IMR-90 (cell line): ENCODE data around the gene SSBP2. TPM values are rescaled to one million over a fixed set of nuclear protein-coding genes. Genes with fewer than 3 reads are reported as not detected.
A peak's percentile ranks its signal among the peaks of the same experiment; 100 is the strongest.

Experiments
- ATAC-seq: fragments of 200-7000 bp; cut with Tn5 transposase; 2 replicates; pipeline ENCODE4 v1.9.1; 2020; ENCODE audit warnings: low read depth, mild to moderate bottlenecking, moderate library complexity
- BruUV-seq: library from RNA; stranded (reverse); fragments of 400-500 nt; replicated peaks from 2 replicates; lab custom pipeline; 2021; lab: Mats Ljungman, UMichigan
- CTCF ChIA-PET: fragments of 300-600 bp; formaldehyde crosslinking; extraction: SDS; loops from one replicate; lab custom pipeline; 2021; ENCODE audit warnings: antibody characterized with exemption; lab: Yijun Ruan, JAX
- POLR2A ChIA-PET: fragments of 300-600 bp; sonication (Branson Sonifier 250); formaldehyde crosslinking; loops from one replicate; lab custom pipeline; 2022; ENCODE audit warnings: antibody characterized with exemption; ENCODE audit not compliant: unreplicated experiment; lab: Charles Lee
- DNase-seq: peaks from one replicate; pipeline ENCODE4 v3.0.0; 2013
- H2AFZ ChIP-seq: replicated peaks from 2 replicates; pipeline ENCODE3; 2013; ENCODE audit warnings: low read length, mild to moderate bottlenecking; ENCODE audit not compliant: poor library complexity
- H2AK5ac ChIP-seq: 2 replicates; pipeline ENCODE4 v1.6.1; 2013; ENCODE audit warnings: low read depth, low read length, inconsistent platforms
- H2AK9ac ChIP-seq: replicated peaks from 2 replicates; pipeline ENCODE3; 2013; ENCODE audit warnings: mild to moderate bottlenecking, low read depth, low read length, moderate library complexity; ENCODE audit not compliant: poor library complexity
- H2BK120ac ChIP-seq: 2 replicates; pipeline ENCODE4 v1.6.1; 2013; ENCODE audit warnings: low read depth, low read length, inconsistent platforms
- H2BK15ac ChIP-seq: 3 replicates; pipeline ENCODE4 v1.6.1; 2013; ENCODE audit warnings: low read depth, low read length, inconsistent platforms
- H2BK20ac ChIP-seq: 2 replicates; pipeline ENCODE4 v1.6.1; 2013; ENCODE audit warnings: low read depth, mild to moderate bottlenecking, inconsistent platforms, low read length, moderate library complexity
- H2BK5ac ChIP-seq: 2 replicates; pipeline ENCODE4 v1.6.1; 2013; ENCODE audit warnings: mild to moderate bottlenecking, low read depth, low read length, inconsistent platforms; ENCODE audit not compliant: poor library complexity, severe bottlenecking
- H3K14ac ChIP-seq: replicated peaks from 2 replicates; pipeline ENCODE4 v1.6.1; 2013; ENCODE audit warnings: low read depth, low read length, inconsistent platforms
- H3K18ac ChIP-seq: 2 replicates; pipeline ENCODE4 v1.6.1; 2013; ENCODE audit warnings: low read depth, low read length, control low read depth
- H3K23ac ChIP-seq: 2 replicates; pipeline ENCODE4 v1.6.1; 2013; ENCODE audit warnings: low read depth, low read length, inconsistent platforms
- H3K27ac ChIP-seq: 2 replicates; pipeline ENCODE4 v1.5.1; 2013; ENCODE audit warnings: mild to moderate bottlenecking, control low read depth, low read length; ENCODE audit not compliant: insufficient read depth
- H3K27me3 ChIP-seq: 2 replicates; pipeline ENCODE4 v1.6.1; 2013; ENCODE audit warnings: low read length; ENCODE audit not compliant: control insufficient read depth, insufficient read depth
- H3K36me3 ChIP-seq: 2 replicates; pipeline ENCODE4 v1.6.1; 2013; ENCODE audit warnings: low read length, mixed read lengths; ENCODE audit not compliant: control insufficient read depth, insufficient read depth
- H3K4ac ChIP-seq: 2 replicates; pipeline ENCODE4 v1.6.1; 2013; ENCODE audit warnings: low read depth, low read length, inconsistent platforms
- H3K4me1 ChIP-seq: 2 replicates; pipeline ENCODE4 v1.6.1; 2013; ENCODE audit warnings: low read length, mixed read lengths; ENCODE audit not compliant: control insufficient read depth, insufficient read depth
- H3K4me2 ChIP-seq: 2 replicates; pipeline ENCODE4 v1.6.1; 2013; ENCODE audit warnings: low read depth, mild to moderate bottlenecking, control low read depth, low read length, moderate library complexity
- H3K4me3 ChIP-seq: 2 replicates; pipeline ENCODE4 v1.5.1; 2013; ENCODE audit warnings: low read depth, mild to moderate bottlenecking, control low read depth, low read length, moderate library complexity; ENCODE audit not compliant: insufficient read depth
- H3K56ac ChIP-seq: 2 replicates; pipeline ENCODE4 v1.6.1; 2013; ENCODE audit warnings: low read length, inconsistent platforms; ENCODE audit not compliant: insufficient read depth; ENCODE audit errors: extremely low read depth
- H3K79me1 ChIP-seq, 2 experiments: 2 replicates each; pipeline ENCODE4 v1.6.1; 2013; ENCODE audit warnings: low read length in 2 of 2, inconsistent platforms in 1 of 2, low read depth in 1 of 2
- H3K9ac ChIP-seq: 2 replicates; pipeline ENCODE4 v1.6.1; 2013; ENCODE audit warnings: low read depth, low read length, control low read depth
- H3K9me1 ChIP-seq: 2 replicates; pipeline ENCODE4 v1.6.1; 2013; ENCODE audit warnings: low read length, inconsistent platforms; ENCODE audit not compliant: insufficient read depth
- H3K9me3 ChIP-seq: 2 replicates; pipeline ENCODE4 v1.6.1; 2013; ENCODE audit warnings: low read length; ENCODE audit not compliant: control insufficient read depth, insufficient read depth
- H4K20me1 ChIP-seq: 2 replicates; pipeline ENCODE4 v1.6.1; 2013; ENCODE audit warnings: low read length, inconsistent platforms; ENCODE audit not compliant: insufficient read depth
- H4K5ac ChIP-seq: 2 replicates; pipeline ENCODE4 v1.6.1; 2013; ENCODE audit warnings: mild to moderate bottlenecking, low read depth, low read length, control low read depth
- H4K8ac ChIP-seq, 2 experiments: 2 replicates each; pipeline ENCODE4 v1.6.1; 2013; ENCODE audit warnings: low read depth in 2 of 2, low read length in 2 of 2, control low read depth in 1 of 2, inconsistent platforms in 1 of 2
- H4K91ac ChIP-seq: 2 replicates; pipeline ENCODE4 v1.6.1; 2013; ENCODE audit warnings: low read depth, low read length, inconsistent platforms; ENCODE audit not compliant: insufficient read depth
- CEBPB ChIP-seq: IDR thresholded peaks from 2 replicates; pipeline ENCODE4 v1.6.1; 2012; ENCODE audit warnings: low read depth, low read length, improper control_type of control experiment
- WGBS, 2 experiments: methylation state at CpG; one replicate each; pipeline versions ENCODE4 v1.1.5 to v1.1.7; 2013; ENCODE audit warnings: missing lambda C conversion rate in 2 of 2; ENCODE audit not compliant: insufficient read length in 1 of 2; ENCODE audit errors: extremely low coverage in 2 of 2; 5-methylcytosine and 5-hydroxymethylcytosine counted together
- dilution Hi-C: fragments of 300-500 bp; cut with HindIII; formaldehyde crosslinking; loops from one replicate; pipeline ENCODE4 v1.14.3; 2018; ENCODE audit warnings: low sequenced_read_pairs; ENCODE audit not compliant: unreplicated experiment
- in situ Hi-C: fragments of 300-500 bp; cut with MboI; formaldehyde crosslinking; loops from 3 replicates; pipeline ENCODE4 v1.14.3; 2019; ENCODE audit warnings: low sequenced_read_pairs, inconsistent platforms, mixed read lengths
- intact Hi-C: fragments of 100-400 bp; cut with micrococcal nuclease; formaldehyde crosslinking; loops from 2 replicates; pipeline ENCODE4 v1.10.0; 2022
- polyA plus RNA-seq, 3 experiments: library from polyadenylated mRNA; depleted of rRNA; stranded (reverse); fragments of >200 nt; gene quantifications; 2 replicates each; pipeline ENCODE4 v1.2.3, GENCODE V29; 2012; ENCODE audit warnings: low replicate concordance in 1 of 3
- total RNA-seq: library from RNA; depleted of rRNA; stranded (reverse); fragments of >200 nt; gene quantifications from 2 replicates; pipeline ENCODE4 v1.2.3, GENCODE V29; 2012
- TF ChIP-seq, protein P1 (sequence below): conservative IDR thresholded peaks from 2 replicates; pipeline ENCODE4 v1.5.1; 2012; ENCODE audit warnings: mild to moderate bottlenecking, low read depth, low read length, improper control_type of control experiment

The SSBP2 gene
- total and polyA plus RNA-seq, 2 of the 4 experiments (the other 2 are of a cell fraction) = 38.4 to 42.7 TPM

DNA sequence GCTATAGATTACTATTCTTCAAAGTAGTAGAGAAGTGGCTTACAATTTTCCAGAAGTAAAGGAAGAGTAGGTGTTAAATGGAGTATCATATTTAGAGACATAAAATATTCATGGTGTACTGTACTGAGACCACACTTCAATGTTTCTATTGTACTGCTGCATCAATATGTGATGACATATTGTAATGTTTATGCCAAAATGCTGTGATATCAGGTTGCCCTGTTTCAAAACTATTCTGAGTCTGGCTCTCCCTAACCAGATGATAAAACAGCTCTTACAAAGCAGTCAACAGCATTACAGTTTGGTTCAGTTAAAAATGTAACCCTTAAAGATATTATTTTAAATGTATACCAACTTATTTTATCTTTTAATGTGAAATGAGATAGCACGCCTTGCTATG lies 326.2 kb downstream of the SSBP2 start:
- Histone ChIP-seq H2AK5ac (no peak overlapping the region), H2AK9ac (no peak overlapping the region), H3K56ac (no peak overlapping the region), H3K9ac (no peak overlapping the region), H2BK5ac (peak overlapping the region; percentile 54), H3K18ac (no peak overlapping the region), H3K4ac (no peak overlapping the region), H3K27ac (no peak overlapping the region), H3K14ac (no peak overlapping the region), H3K4me1 (peaks cover 22% of the 10 kb centered on the region), H3K4me2 (peak overlapping the region; percentile 10; the same call in 1 of the 2 replicates), H2BK15ac (no peak overlapping the region), H3K9me1 (peaks cover 12% of the 10 kb centered on the region), H2BK120ac (peak overlapping the region; percentile 17; the same call in 1 of the 2 replicates), H3K23ac (no peak overlapping the region), H3K79me1 (peaks cover 0 to 11% of the 10 kb centered on the region in 2 experiments; a peak in 1 of 4 replicates), H3K27me3 (no peaks in the 10 kb centered on the region), H3K36me3 (no peaks in the 10 kb centered on the region), H4K8ac (peak overlapping the region in 1 of 2 experiments; percentile 4; a peak in 1 of 4 replicates), H3K4me3 (no peak overlapping the region), H2BK20ac (no peak overlapping the region), H4K20me1 (no peaks in the 10 kb centered on the region), H4K5ac (no peak overlapping the region), H4K91ac (no peak overlapping the region), H3K9me3 (no peaks in the 10 kb centered on the region), H2AFZ (no peak overlapping the region)
- TF ChIP-seq, protein P1, sequence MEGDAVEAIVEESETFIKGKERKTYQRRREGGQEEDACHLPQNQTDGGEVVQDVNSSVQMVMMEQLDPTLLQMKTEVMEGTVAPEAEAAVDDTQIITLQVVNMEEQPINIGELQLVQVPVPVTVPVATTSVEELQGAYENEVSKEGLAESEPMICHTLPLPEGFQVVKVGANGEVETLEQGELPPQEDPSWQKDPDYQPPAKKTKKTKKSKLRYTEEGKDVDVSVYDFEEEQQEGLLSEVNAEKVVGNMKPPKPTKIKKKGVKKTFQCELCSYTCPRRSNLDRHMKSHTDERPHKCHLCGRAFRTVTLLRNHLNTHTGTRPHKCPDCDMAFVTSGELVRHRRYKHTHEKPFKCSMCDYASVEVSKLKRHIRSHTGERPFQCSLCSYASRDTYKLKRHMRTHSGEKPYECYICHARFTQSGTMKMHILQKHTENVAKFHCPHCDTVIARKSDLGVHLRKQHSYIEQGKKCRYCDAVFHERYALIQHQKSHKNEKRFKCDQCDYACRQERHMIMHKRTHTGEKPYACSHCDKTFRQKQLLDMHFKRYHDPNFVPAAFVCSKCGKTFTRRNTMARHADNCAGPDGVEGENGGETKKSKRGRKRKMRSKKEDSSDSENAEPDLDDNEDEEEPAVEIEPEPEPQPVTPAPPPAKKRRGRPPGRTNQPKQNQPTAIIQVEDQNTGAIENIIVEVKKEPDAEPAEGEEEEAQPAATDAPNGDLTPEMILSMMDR = no peak
- TF ChIP-seq CEBPB = 0 out of 2 replicates have a peak, but pooled peaks have one; percentile 27
- WGBS, 2 experiments = no CpG with 5 or more reads among the region's 1 CpG
- ChIA-PET POLR2A (no interaction called here), CTCF (interaction anchor here (0.6 to 2.1 kb wide), 2 partner anchors 419 to 741 kb away, joined by 4 to 7 read pairs; no protein-coding TSS in a partner anchor)
- no peak for ATAC-seq
- dilution Hi-C loops = no loop called here
- BruUV-seq = no TSS peak
- intact Hi-C loops = loop anchor here (1.0 to 5.0 kb wide), 6 partner anchors 82 to 801 kb away; partner anchors contain the start of gene SSBP2
- in situ Hi-C loops = loop anchor here (10.0 kb wide), 1 partner anchor 430 kb away; no protein-coding TSS in a partner anchor
- DNase-seq = peak; percentile 77
